Omental fat pad (tissue), 4 donors: Measurements from ENCODE around the gene SGMS2. TPM values are rescaled to one million over a fixed set of nuclear protein-coding genes. Genes with fewer than 3 reads are reported as not detected.

Experiments used
- ATAC-seq: fragments of 150-250 bp; one replicate; pipeline ENCODE4 v1.9.1; 2016; ENCODE audit warnings: mild to moderate bottlenecking, moderate library complexity; ENCODE audit not compliant: low FRiP score
- DNase-seq: peaks from one replicate; pipeline ENCODE4 v3.0.0-alpha.2; 2019; ENCODE audit warnings: low spot score
- total RNA-seq, 4 donors: library from RNA; depleted of rRNA; stranded (reverse); fragments of >200 nt; gene quantifications; one replicate each; pipeline ENCODE4 v1.1.0, GENCODE V29; 2016
- TF ChIP-seq, protein P1 (sequence below), 3 donors: fragments of 450-650 bp; IDR thresholded peaks; one replicate each; pipeline ENCODE4 v1.5.1; 2016 to 2017; ENCODE audit warnings: antibody characterized with exemption in 3 of 3, mild to moderate bottlenecking in 3 of 3, moderate library complexity in 2 of 3

SGMS2 gene
- total RNA-seq, 4 donors from 2014 or later, result 20.2 to 473 (median 149) TPM

DNA sequence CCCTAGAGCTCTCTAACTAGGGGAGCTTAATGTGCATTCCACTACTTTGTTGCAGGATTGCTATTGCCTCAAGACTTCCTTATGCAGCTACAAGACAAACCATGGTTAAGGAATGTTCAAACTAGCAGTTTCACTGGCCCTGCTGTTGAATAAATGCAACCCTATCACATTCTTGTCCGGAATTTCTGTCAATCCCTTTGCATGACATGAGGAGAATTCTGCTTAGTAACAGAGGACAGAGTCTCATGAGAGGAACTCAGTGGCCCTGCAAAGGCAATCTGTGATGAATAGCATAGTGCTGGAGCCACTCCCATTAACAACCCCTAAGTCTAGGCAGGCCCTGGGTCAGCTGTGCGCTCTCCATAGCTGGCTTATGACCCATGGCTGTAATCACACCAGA is 30.7 kb upstream of the SGMS2 start:
- DNase-seq (no peak), ATAC-seq (no peak)
- TF ChIP-seq, protein P1, sequence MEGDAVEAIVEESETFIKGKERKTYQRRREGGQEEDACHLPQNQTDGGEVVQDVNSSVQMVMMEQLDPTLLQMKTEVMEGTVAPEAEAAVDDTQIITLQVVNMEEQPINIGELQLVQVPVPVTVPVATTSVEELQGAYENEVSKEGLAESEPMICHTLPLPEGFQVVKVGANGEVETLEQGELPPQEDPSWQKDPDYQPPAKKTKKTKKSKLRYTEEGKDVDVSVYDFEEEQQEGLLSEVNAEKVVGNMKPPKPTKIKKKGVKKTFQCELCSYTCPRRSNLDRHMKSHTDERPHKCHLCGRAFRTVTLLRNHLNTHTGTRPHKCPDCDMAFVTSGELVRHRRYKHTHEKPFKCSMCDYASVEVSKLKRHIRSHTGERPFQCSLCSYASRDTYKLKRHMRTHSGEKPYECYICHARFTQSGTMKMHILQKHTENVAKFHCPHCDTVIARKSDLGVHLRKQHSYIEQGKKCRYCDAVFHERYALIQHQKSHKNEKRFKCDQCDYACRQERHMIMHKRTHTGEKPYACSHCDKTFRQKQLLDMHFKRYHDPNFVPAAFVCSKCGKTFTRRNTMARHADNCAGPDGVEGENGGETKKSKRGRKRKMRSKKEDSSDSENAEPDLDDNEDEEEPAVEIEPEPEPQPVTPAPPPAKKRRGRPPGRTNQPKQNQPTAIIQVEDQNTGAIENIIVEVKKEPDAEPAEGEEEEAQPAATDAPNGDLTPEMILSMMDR (IDR thresholded peaks at IDR 0.05), result no peak

GRCh38 chr4:107799669-107800450 is 24.9 kb upstream of the SGMS2 start:
- TF ChIP-seq, protein P1 (IDR thresholded peaks at IDR 0.05), result no peak
- no peak for ATAC-seq
- DNase-seq, result no peak

DNA sequence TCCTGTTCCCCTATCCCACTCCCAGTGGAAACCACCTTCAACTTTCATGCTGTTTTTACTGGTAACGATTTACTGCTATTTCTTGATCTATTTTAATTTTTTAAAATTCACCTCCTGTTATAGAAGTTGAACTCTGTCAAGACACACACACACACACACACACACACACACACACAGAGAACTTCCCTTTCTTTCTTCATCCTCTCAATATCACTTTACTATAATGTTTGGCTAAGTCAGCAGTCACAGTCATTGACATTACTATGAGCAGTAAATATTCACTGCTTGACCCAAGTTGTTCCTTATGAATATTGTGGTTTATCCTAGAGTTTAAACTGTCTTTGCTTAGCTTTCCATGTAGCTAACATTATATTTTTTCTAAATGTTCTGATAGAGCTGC is 24.0 kb upstream of the SGMS2 start:
- DNase-seq (no peak), ATAC-seq (no peak)
- TF ChIP-seq, protein P1 (IDR thresholded peaks at IDR 0.05), result no peak

DNA sequence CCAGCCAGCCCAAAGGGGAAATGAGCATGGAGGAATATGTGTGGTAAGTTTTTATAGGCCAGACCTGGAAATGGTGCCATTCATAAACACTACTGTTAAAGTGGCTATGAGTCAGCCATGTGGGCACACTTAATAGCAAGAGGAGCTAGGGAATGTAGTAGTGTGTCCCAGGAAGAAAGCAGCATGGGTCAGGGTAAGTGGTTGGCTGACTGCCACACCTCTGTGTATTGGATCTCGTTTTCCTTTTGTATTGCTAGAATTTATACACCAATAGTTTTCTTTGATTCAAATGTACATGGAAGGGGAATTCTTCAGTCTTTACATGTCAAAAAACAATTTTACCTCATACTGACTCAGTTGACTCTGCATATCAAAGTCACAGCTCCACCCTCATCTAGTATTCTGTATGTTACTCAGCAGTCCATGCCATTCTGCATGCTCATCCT is 22.9 kb upstream of the SGMS2 start:
- ATAC-seq, result no peak
- TF ChIP-seq, protein P1 (IDR thresholded peaks at IDR 0.05), result no peak

DNA sequence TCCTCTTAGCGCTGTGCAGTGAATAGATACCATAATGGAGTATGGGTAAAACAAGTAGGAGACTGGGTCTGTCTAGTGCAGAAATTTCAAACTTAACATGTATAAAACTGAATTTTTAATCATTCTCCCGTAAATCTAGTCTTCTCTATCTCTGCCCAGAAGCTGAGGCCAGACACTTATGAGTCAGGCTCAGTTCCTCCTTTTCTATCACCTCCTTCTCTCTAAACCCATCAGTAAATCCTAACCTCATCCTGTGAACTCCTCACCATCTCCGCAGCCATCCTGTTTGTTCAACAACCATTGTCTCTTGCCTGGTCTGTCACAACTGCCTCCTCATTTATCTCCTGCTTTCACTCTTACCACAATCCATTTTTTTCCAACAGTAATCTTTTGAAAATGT is 19.8 kb upstream of the SGMS2 start:
- DNase-seq, result no peak
- ATAC-seq, result no peak
- TF ChIP-seq, protein P1 (IDR thresholded peaks at IDR 0.05), result no peak

More for the DNA sequence above, 22.9 kb upstream of the SGMS2 start:
- DNase-seq, result no peak

GRCh38 chr4:107806196-107806595 is 18.5 kb upstream of the SGMS2 start:
- ATAC-seq, result no peak
- TF ChIP-seq, protein P1 (IDR thresholded peaks at IDR 0.05), result no peak
- no peak for DNase-seq

DNA sequence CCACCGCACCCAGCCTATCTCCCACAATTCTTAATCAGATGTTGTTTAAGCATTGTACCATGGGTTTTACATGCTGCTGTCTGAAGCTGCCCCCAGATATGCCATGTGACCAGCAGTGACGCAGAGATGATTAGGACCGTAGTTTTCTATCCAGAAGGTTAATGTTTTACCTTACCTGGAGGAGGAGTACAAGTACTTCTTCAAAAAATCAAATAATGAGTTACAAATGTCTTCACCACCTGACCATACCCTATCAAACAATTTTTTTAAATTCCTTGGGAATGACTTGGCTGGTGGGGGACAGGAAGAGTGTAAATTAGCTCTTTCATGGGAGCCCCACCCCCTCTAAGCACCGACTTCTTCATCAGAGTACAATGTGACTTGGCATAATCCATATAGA is 16.2 kb upstream of the SGMS2 start:
- DNase-seq (no peak), ATAC-seq (no peak)
- TF ChIP-seq, protein P1 (IDR thresholded peaks at IDR 0.05), result no peak
